Thoracic aorta (tissue), 2 donors: ENCODE measurements around the gene BCL6. TPM values are rescaled to one million over a fixed set of nuclear protein-coding genes. Genes with fewer than 3 reads are reported as not detected.
A peak's percentile ranks its signal among the peaks of the same experiment; 100 is the strongest.

ENCODE experiments used
- ATAC-seq: fragments of 150-250 bp; one replicate; pipeline ENCODE4 v1.8.0; 2017; ENCODE audit warnings: low read depth; ENCODE audit not compliant: insufficient number of reproducible peaks, low FRiP score
- DNase-seq: peaks from one replicate; pipeline ENCODE4 v3.0.0-alpha.2; 2020; ENCODE audit warnings: low spot score
- H3K27ac ChIP-seq, 2 donors: fragments of 200-600 bp; sonication (generic); 1 replicate in 1 of 2; 2 replicates in 1 of 2; pipeline ENCODE4 v1.5.1; 2016; ENCODE audit warnings: mild to moderate bottlenecking in 2 of 2, moderate library complexity in 2 of 2
- H3K27me3 ChIP-seq: fragments of 200-600 bp; sonication (generic); replicated peaks from 2 replicates; pipeline ENCODE4 v1.6.0; 2016; ENCODE audit warnings: mild to moderate bottlenecking; ENCODE audit not compliant: insufficient read depth
- H3K36me3 ChIP-seq: fragments of 200-600 bp; sonication (generic); one replicate; pipeline ENCODE4 v1.5.1; 2016
- H3K4me1 ChIP-seq, 2 donors: fragments of 200-600 bp; sonication (generic); 1 replicate in 1 of 2; 2 replicates in 1 of 2; pipeline versions ENCODE4 v1.5.1 to v1.6.0; 2016; ENCODE audit warnings: low read depth in 2 of 2, mild to moderate bottlenecking in 1 of 2; ENCODE audit not compliant: control insufficient read depth in 1 of 2
- H3K4me3 ChIP-seq: fragments of 200-600 bp; sonication (generic); 2 replicates; pipeline ENCODE4 v1.5.1; 2016; ENCODE audit warnings: mild to moderate bottlenecking
- H3K9me3 ChIP-seq: fragments of 200-600 bp; sonication (generic); 2 replicates; pipeline ENCODE4 v1.5.1; 2016
- total RNA-seq, 2 donors: library from RNA; depleted of rRNA; stranded (reverse); fragments of >200 nt; gene quantifications; one replicate each; pipeline versions ENCODE4 v1.1.0 to v1.2.3, GENCODE V29; 2016
- TF ChIP-seq, protein P1 (sequence below): fragments of 200-600 bp; sonication (generic); IDR thresholded peaks from one replicate; pipeline ENCODE4 v1.5.1; 2019; ENCODE audit warnings: antibody characterized with exemption

The BCL6 gene
- total RNA-seq, 2 donors from 2014 or later: 148 to 169 TPM

DNA sequence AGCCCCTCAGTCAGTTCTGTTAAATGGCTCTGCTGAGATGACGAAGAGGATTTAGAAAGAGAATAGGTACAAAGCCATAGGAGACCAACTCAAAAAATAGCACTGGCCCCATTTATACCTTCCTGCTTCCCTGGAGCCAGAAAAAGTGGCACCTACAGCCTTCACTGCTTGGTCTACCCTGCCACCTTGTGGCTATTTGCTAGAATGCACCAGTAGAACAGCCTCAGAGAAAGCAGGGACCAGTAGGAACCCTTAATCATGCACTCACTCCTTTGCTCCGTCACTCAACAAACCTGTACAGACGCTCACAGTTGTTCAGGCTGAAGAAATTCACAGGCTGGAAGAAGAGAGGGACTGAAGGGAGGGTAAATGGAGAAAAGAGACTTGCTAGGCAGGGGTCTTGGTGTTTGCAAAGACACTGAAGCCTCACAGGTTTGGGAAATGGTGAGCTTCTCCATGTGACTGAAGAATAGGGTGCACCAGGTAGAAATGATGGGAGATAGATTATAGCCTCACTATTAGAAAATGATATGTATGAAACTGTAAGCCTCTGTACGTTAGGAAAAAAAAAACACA is 30.8 kb downstream of the BCL6 start:
- H3K36me3 ChIP-seq: no peaks in the 10 kb centered on the region
- H3K4me1 ChIP-seq: no peaks in the 10 kb centered on the region
- H3K27ac ChIP-seq: no peak overlapping the region
- DNase-seq: peak; percentile 31
- no peaks in the 10 kb centered on the region for H3K27me3 ChIP-seq
- H3K4me3 ChIP-seq: no peak overlapping the region
- TF ChIP-seq, protein P1, sequence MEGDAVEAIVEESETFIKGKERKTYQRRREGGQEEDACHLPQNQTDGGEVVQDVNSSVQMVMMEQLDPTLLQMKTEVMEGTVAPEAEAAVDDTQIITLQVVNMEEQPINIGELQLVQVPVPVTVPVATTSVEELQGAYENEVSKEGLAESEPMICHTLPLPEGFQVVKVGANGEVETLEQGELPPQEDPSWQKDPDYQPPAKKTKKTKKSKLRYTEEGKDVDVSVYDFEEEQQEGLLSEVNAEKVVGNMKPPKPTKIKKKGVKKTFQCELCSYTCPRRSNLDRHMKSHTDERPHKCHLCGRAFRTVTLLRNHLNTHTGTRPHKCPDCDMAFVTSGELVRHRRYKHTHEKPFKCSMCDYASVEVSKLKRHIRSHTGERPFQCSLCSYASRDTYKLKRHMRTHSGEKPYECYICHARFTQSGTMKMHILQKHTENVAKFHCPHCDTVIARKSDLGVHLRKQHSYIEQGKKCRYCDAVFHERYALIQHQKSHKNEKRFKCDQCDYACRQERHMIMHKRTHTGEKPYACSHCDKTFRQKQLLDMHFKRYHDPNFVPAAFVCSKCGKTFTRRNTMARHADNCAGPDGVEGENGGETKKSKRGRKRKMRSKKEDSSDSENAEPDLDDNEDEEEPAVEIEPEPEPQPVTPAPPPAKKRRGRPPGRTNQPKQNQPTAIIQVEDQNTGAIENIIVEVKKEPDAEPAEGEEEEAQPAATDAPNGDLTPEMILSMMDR: peak; percentile 91
- no peak for ATAC-seq
- H3K9me3 ChIP-seq: no peaks in the 10 kb centered on the region

DNA sequence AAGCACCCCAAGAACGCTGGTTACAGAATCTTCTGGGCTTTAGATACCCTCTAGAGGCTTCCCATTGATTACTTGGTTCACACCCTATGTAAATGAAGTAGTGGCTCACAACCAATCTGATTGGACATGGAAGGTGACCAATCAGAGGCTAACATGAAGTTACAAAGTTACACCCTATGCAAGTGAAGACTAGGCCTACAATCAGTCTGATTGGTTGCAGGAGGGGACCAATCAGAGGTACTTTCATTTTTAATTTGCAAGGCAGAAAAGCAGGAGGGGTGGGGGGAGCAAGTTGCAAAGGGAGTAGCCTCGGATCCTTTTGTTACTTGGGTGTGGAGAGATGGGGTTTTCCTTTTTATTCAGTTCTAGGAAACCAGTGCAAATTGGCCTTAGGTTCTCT is 31.8 kb downstream of the BCL6 start:
- TF ChIP-seq, protein P1: no peak
- Histone ChIP-seq H3K4me1 (no peaks in the 10 kb centered on the region), H3K9me3 (no peaks in the 10 kb centered on the region), H3K4me3 (no peak overlapping the region), H3K27ac (no peak overlapping the region), H3K27me3 (no peaks in the 10 kb centered on the region), H3K36me3 (no peaks in the 10 kb centered on the region)
- peak; percentile 57 for ATAC-seq
- DNase-seq: no peak

DNA sequence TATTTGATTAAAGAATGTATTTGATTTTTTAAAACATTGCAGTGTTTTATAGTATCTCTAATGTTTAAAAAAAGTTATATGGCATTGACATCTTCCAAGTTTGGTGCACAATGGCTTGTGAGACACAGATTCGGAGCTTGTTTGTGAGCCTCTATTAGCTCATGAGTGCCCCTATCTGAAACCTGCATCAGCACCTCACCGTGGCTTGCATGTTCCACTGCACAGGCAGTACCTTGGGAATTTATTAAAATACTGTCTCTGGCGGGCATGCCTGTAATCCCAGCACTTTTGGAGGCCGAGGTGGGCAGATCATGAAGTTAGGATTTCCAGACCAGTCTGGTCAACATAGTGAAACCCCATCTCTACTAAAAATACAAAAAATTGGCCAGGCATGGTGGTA is 36.1 kb downstream of the BCL6 start:
- Histone ChIP-seq H3K4me3 (no peak overlapping the region), H3K27me3 (no peaks in the 10 kb centered on the region), H3K9me3 (no peaks in the 10 kb centered on the region), H3K4me1 (no peaks in the 10 kb centered on the region), H3K36me3 (no peaks in the 10 kb centered on the region), H3K27ac (no peak overlapping the region)
- DNase-seq (no peak), ATAC-seq (no peak)
- TF ChIP-seq, protein P1: no peak

DNA sequence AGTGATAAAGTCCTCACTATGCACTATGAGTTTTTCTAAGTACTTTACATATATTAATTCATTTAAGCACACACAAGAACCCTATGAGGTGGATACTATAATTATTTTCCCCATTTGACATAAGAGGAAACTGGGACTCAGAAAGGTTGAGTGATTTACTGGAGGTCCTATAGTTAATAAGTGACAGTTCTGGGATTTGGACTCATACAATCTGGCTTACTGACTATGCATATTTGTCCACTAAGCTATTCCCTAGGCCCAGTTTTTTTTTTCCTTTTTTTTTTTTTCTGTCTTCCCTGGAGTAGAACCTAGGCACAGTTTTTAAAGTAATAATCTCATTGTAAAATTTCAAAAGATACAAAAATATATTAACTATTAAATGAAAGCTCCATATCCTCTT is 36.6 kb downstream of the BCL6 start:
- ATAC-seq: no peak
- Histone ChIP-seq H3K4me3 (no peak overlapping the region), H3K27me3 (no peaks in the 10 kb centered on the region), H3K9me3 (no peaks in the 10 kb centered on the region), H3K36me3 (no peaks in the 10 kb centered on the region), H3K4me1 (no peaks in the 10 kb centered on the region), H3K27ac (no peak overlapping the region)
- TF ChIP-seq, protein P1: no peak
- no peak for DNase-seq

DNA sequence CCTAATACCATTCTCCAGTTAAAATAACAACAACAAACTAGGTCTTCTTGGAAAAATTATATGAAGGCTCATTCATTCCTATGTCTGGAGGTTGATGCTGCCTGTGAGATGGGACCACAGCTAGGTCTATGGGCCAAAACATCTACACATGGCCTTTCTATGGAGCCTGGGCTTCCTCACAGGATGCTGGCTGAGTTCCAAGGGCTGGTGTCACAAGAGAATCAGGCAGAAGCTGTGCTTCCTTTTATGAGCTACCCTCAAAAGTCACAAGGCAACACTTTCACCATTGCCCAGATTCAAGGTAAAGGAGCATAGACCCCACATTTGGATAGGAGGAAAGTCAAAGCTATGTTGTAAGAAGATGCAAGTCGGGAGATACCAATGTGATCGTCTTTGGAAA is 38.3 kb downstream of the BCL6 start:
- no peak overlapping the region for H3K27ac ChIP-seq
- H3K36me3 ChIP-seq: no peaks in the 10 kb centered on the region
- no peaks in the 10 kb centered on the region for H3K27me3 ChIP-seq
- ATAC-seq (no peak), DNase-seq (no peak)
- no peaks in the 10 kb centered on the region for H3K4me1 ChIP-seq
- no peak overlapping the region for H3K4me3 ChIP-seq
- no peaks in the 10 kb centered on the region for H3K9me3 ChIP-seq
- TF ChIP-seq, protein P1: no peak
